ENCODE measurements around the gene IGSF3. TPM values are rescaled to one million over a fixed set of nuclear protein-coding genes. Genes with fewer than 3 reads are reported as not detected.
"Not testable (repeated sequence)": the region's sequence is repeated elsewhere in the genome, so short reads cannot be mapped to it uniquely, and the experiment has no call there.

The IGSF3 gene
- polyA plus RNA-seq, 3 donors = 0.07 to 0.12 TPM; not detected in 1

GRCh38 chr1:116598420-116599036, 69.0 kb downstream of the IGSF3 start:
- 94% methylated on average over 6 of the region's 11 CpGs for WGBS (ENCODE audit: insufficient coverage)
- H3K4me1 Mint-ChIP-seq = peaks cover 57% of the 10 kb centered on the region
- H3K79me2 ChIP-seq (ENCODE audit: insufficient read depth, low read length); H3K9me3 Mint-ChIP-seq; H3K9me3 ChIP-seq (replicated peaks in 1 of 2; ENCODE audit: control insufficient read depth in 1 of 2, insufficient read depth in 1 of 2, low read length in 2 of 2); H2AFZ ChIP-seq (ENCODE audit: insufficient read depth, low read depth, low read length, poor library complexity, severe bottlenecking); H3K27ac Mint-ChIP-seq; H3K27me3 Mint-ChIP-seq (ENCODE audit: low read depth in 3 of 3); H3K27me3 ChIP-seq (ENCODE audit: control insufficient read depth in 2 of 2, insufficient read depth in 2 of 2, low read length in 2 of 2); H4K20me1 ChIP-seq (ENCODE audit: insufficient read depth, low read length); H3K4me2 ChIP-seq (replicated peaks; ENCODE audit: extremely low read depth, low read length, poor library complexity, severe bottlenecking); intact Hi-C loops (cut with micrococcal nuclease); H3K36me3 Mint-ChIP-seq; H3K4me3 Mint-ChIP-seq; H3K4me3 ChIP-seq (replicated peaks in 1 of 3; ENCODE audit: low read depth in 2 of 3, low read length in 3 of 3); H3K36me3 ChIP-seq (replicated peaks in 1 of 2; ENCODE audit: control insufficient read depth in 1 of 2, insufficient read depth in 2 of 2, low read length in 2 of 2); H3K27ac ChIP-seq (ENCODE audit: low read depth in 1 of 2, low read length in 2 of 2); H3K9ac ChIP-seq (ENCODE audit: insufficient read depth, low read length, poor library complexity, severe bottlenecking); DNase-seq: not testable (repeated sequence)
- peaks cover 29 to 52% of the 10 kb centered on the region in 2 donors for H3K4me1 ChIP-seq (ENCODE audit: control insufficient read depth in 1 of 2, insufficient read depth in 2 of 2, low read length in 2 of 2)

GRCh38 chr1:116597388-116597787, 70.1 kb downstream of the IGSF3 start:
- H3K4me3 ChIP-seq (replicated peaks in 1 of 3; ENCODE audit: low read depth in 2 of 3, low read length in 3 of 3); H3K36me3 Mint-ChIP-seq; H3K9ac ChIP-seq (ENCODE audit: insufficient read depth, low read length, poor library complexity, severe bottlenecking); H4K20me1 ChIP-seq (ENCODE audit: insufficient read depth, low read length); H3K79me2 ChIP-seq (ENCODE audit: insufficient read depth, low read length); H3K27ac ChIP-seq (ENCODE audit: low read depth in 1 of 2, low read length in 2 of 2); H3K27me3 ChIP-seq (ENCODE audit: control insufficient read depth in 2 of 2, insufficient read depth in 2 of 2, low read length in 2 of 2); H3K9me3 Mint-ChIP-seq; DNase-seq; H3K4me2 ChIP-seq (replicated peaks; ENCODE audit: extremely low read depth, low read length, poor library complexity, severe bottlenecking); H3K4me3 Mint-ChIP-seq; intact Hi-C loops (cut with micrococcal nuclease); H3K9me3 ChIP-seq (replicated peaks in 1 of 2; ENCODE audit: control insufficient read depth in 1 of 2, insufficient read depth in 1 of 2, low read length in 2 of 2); H3K27me3 Mint-ChIP-seq (ENCODE audit: low read depth in 3 of 3); H2AFZ ChIP-seq (ENCODE audit: insufficient read depth, low read depth, low read length, poor library complexity, severe bottlenecking); H3K36me3 ChIP-seq (replicated peaks in 1 of 2; ENCODE audit: control insufficient read depth in 1 of 2, insufficient read depth in 2 of 2, low read length in 2 of 2): not testable (repeated sequence)
- peaks cover 50% of the 10 kb centered on the region for H3K4me1 Mint-ChIP-seq
- peaks cover 24 to 46% of the 10 kb centered on the region in 2 donors for H3K4me1 ChIP-seq (ENCODE audit: control insufficient read depth in 1 of 2, insufficient read depth in 2 of 2, low read length in 2 of 2)
- peak overlapping the region in 4 of 7 donors; percentile 11 to 79 (median 61) for H3K27ac Mint-ChIP-seq
- WGBS (ENCODE audit: insufficient coverage) = 80% methylated on average over 1 of the region's 2 CpGs

GRCh38 chr1:116596742-116597307, 70.7 kb downstream of the IGSF3 start:
- H2AFZ ChIP-seq (ENCODE audit: insufficient read depth, low read depth, low read length, poor library complexity, severe bottlenecking); H3K9me3 Mint-ChIP-seq; H3K4me2 ChIP-seq (replicated peaks; ENCODE audit: extremely low read depth, low read length, poor library complexity, severe bottlenecking); H3K36me3 ChIP-seq (replicated peaks in 1 of 2; ENCODE audit: control insufficient read depth in 1 of 2, insufficient read depth in 2 of 2, low read length in 2 of 2); H4K20me1 ChIP-seq (ENCODE audit: insufficient read depth, low read length); H3K27me3 Mint-ChIP-seq (ENCODE audit: low read depth in 3 of 3); H3K9ac ChIP-seq (ENCODE audit: insufficient read depth, low read length, poor library complexity, severe bottlenecking); H3K79me2 ChIP-seq (ENCODE audit: insufficient read depth, low read length); H3K4me3 Mint-ChIP-seq; H3K9me3 ChIP-seq (replicated peaks in 1 of 2; ENCODE audit: control insufficient read depth in 1 of 2, insufficient read depth in 1 of 2, low read length in 2 of 2); H3K4me3 ChIP-seq (replicated peaks in 1 of 3; ENCODE audit: low read depth in 2 of 3, low read length in 3 of 3); H3K27me3 ChIP-seq (ENCODE audit: control insufficient read depth in 2 of 2, insufficient read depth in 2 of 2, low read length in 2 of 2); intact Hi-C loops (cut with micrococcal nuclease): not testable (repeated sequence)
- H3K4me1 ChIP-seq (ENCODE audit: control insufficient read depth in 1 of 2, insufficient read depth in 2 of 2, low read length in 2 of 2) = peaks cover 22 to 40% of the 10 kb centered on the region in 2 donors
- peak overlapping the region in 1 of 2 donors; percentile 41 for H3K27ac ChIP-seq (ENCODE audit: low read depth in 1 of 2, low read length in 2 of 2)
- DNase-seq = peak in 2 of 3 donors; percentile 24 to 29
- Mint-ChIP-seq H3K36me3 (peaks cover 0 to 10% of the 10 kb centered on the region in 2 donors), H3K4me1 (peaks cover 45% of the 10 kb centered on the region), H3K27ac (peak overlapping the region in 4 of 7 donors; percentile 19 to 76 (median 34))
- 0% methylated on average over 1 of the region's 5 CpGs for WGBS (ENCODE audit: insufficient coverage)
